GM21367 (cell line): Measurements from ENCODE around the gene OR2J1.
"Not testable (repeated sequence)": the region's sequence is repeated elsewhere in the genome, so short reads cannot be mapped to it uniquely, and the experiment has no call there.

Source experiments
- ATAC-seq: cut with Tn5 transposase; IDR thresholded peaks from one replicate; pipeline ENCODE4 v1.9.1; 2021; ENCODE audit not compliant: unreplicated experiment

The OR2J1 gene

GRCh38 chr6:29099190-29099589 lies at the start of gene OR2J1:
TSS of gene OR2J1 (plus strand) at chr6:29099490. CDS start at chr6:29100943, 1,453 bp downstream.
- ATAC-seq = no peak

GRCh38 chr6:29051680-29052079 lies 47.6 kb upstream of the OR2J1 start:
- ATAC-seq = no peak

- no peak for ATAC-seq
Measured at GRCh38 chr6:29071831-29072723, 27.2 kb upstream of the OR2J1 start.

GRCh38 chr6:29079203-29079602 lies 20.1 kb upstream of the OR2J1 start:
- ATAC-seq = no peak

- no peak for ATAC-seq
Measured at GRCh38 chr6:29081312-29081711, 18.0 kb upstream of the OR2J1 start.

- ATAC-seq = no peak
Measured at GRCh38 chr6:29082457-29082856, 16.8 kb upstream of the OR2J1 start.

GRCh38 chr6:29087213-29087612 lies 12.1 kb upstream of the OR2J1 start, which contains the start of gene OR2B3:
TSS of gene OR2B3 (minus strand) at chr6:29087313. CDS start at chr6:29087248, 65 bp downstream.
- ATAC-seq = no peak

GRCh38 chr6:29092957-29093356 lies 6.3 kb upstream of the OR2J1 start:
- no peak for ATAC-seq

GRCh38 chr6:29097803-29098202 lies 1.5 kb upstream of the OR2J1 start:
- no peak for ATAC-seq

- ATAC-seq = no peak
Measured at GRCh38 chr6:29107758-29108157, 8.5 kb downstream of the OR2J1 start, which contains the start of gene OR2J3. TSS of gene OR2J3 (plus strand) at chr6:29108058. CDS start at chr6:29111891, 3,833 bp downstream.

- ATAC-seq = no peak
Measured at GRCh38 chr6:29112135-29112534, 12.8 kb downstream of the OR2J1 start.

- not testable (repeated sequence) for ATAC-seq
Measured at GRCh38 chr6:29114964-29115363, 15.7 kb downstream of the OR2J1 start.

GRCh38 chr6:29129326-29130012 lies 30.2 kb downstream of the OR2J1 start:
- ATAC-seq = no peak

- ATAC-seq = no peak
Measured at GRCh38 chr6:29130644-29131043, 31.4 kb downstream of the OR2J1 start.

- ATAC-seq = no peak
Measured at GRCh38 chr6:29131691-29132090, 32.4 kb downstream of the OR2J1 start.

- ATAC-seq = no peak
Measured at GRCh38 chr6:29137724-29138123, 38.4 kb downstream of the OR2J1 start.

GRCh38 chr6:29141606-29142005 lies 42.3 kb downstream of the OR2J1 start:
- ATAC-seq = no peak

- ATAC-seq = no peak
Measured at GRCh38 chr6:29142309-29142708, 43.0 kb downstream of the OR2J1 start.

GRCh38 chr6:29146179-29146578 lies 46.9 kb downstream of the OR2J1 start:
- ATAC-seq = no peak

- no peak for ATAC-seq
Measured at GRCh38 chr6:29147074-29147473, 47.8 kb downstream of the OR2J1 start.

- ATAC-seq = not testable (repeated sequence)
Measured at GRCh38 chr6:29149444-29149843, 50.2 kb downstream of the OR2J1 start.
